Suprapubic skin (tissue), 4 donors: ENCODE results near the gene HSP90B1.

ENCODE experiments used
- CTCF ChIP-seq, 2 donors: fragments of 200-600 bp in 1 of 2; fragments of 450-650 bp in 1 of 2; sonication (generic) in 1 of 2; IDR thresholded peaks; one replicate each; pipeline ENCODE4 v1.5.1; 2016 to 2019; ENCODE audit warnings: antibody characterized with exemption in 2 of 2, mild to moderate bottlenecking in 1 of 2, moderate library complexity in 1 of 2
- EP300 ChIP-seq: sonication (generic); formaldehyde crosslinking; IDR thresholded peaks from one replicate; pipeline ENCODE4 v1.6.1; 2017; ENCODE audit warnings: antibody characterized with exemption
- POLR2A ChIP-seq, 2 donors: fragments of 450-650 bp; IDR thresholded peaks; one replicate each; pipeline ENCODE4 v1.6.1; 2017; ENCODE audit warnings: antibody characterized with exemption in 2 of 2, mild to moderate bottlenecking in 2 of 2, moderate library complexity in 2 of 2
- POLR2AphosphoS5 ChIP-seq, 3 donors: sonication (generic); formaldehyde crosslinking; IDR thresholded peaks; one replicate each; pipeline ENCODE4 v1.6.1; 2017; ENCODE audit warnings: antibody characterized with exemption in 3 of 3

- TF ChIP-seq CTCF (IDR thresholded peaks at IDR 0.05) (no peak), POLR2A (IDR thresholded peaks at IDR 0.05) (no peak), POLR2AphosphoS5 (IDR thresholded peaks at IDR 0.05) (no peak), EP300 (no peak)
Measured at GRCh38 chr12:103915306-103915705, 14.9 kb upstream of the HSP90B1 start.
